HCT116 (cell line): ENCODE measurements around the gene FADD. TPM values are rescaled to one million over a fixed set of nuclear protein-coding genes. Genes with fewer than 3 reads are reported as not detected.

ENCODE experiments used
- ATAC-seq: fragments of 200-7000 bp; cut with Tn5 transposase; 2 replicates; pipeline ENCODE4 v1.9.1; 2020; ENCODE audit warnings: mild to moderate bottlenecking, moderate library complexity
- BruUV-seq: library from RNA; stranded (reverse); fragments of 400-500 nt; replicated peaks from 2 replicates; lab custom pipeline; 2021; lab: Mats Ljungman, UMichigan
- CTCF ChIA-PET: fragments of 300-600 bp; sonication (Branson Sonifier 250); formaldehyde crosslinking; loops from one replicate; lab custom pipeline; 2021; ENCODE audit warnings: antibody characterized with exemption; lab: Charles Lee
- POLR2A ChIA-PET: fragments of 300-600, 350-600 bp; sonication (Branson Sonifier 250); formaldehyde crosslinking; loops from one replicate; lab custom pipeline; 2021; ENCODE audit warnings: antibody characterized with exemption; lab: Charles Lee
- RAD21 ChIA-PET, 2 experiments: fragments of 300-600 bp; sonication (Branson Sonifier 250); formaldehyde crosslinking; loops; one replicate each; lab custom pipeline; 2023; ENCODE audit warnings: low total read pairs in 2 of 2; ENCODE audit not compliant: uncharacterized antibody in 2 of 2, unreplicated experiment in 2 of 2, low non-redundant PET in 1 of 2; lab: Charles Lee
- DNase-seq: peaks from one replicate; pipeline ENCODE4 v3.0.0-alpha.2; 2010; ENCODE audit warnings: low read depth, low spot score
- H2AFZ ChIP-seq: fragments of 200-600 bp; shearing (Covaris generic), sonication (generic); 2 replicates; pipeline ENCODE4 v1.6.1; 2017; ENCODE audit warnings: low read depth, mixed run types, mixed read lengths, antibody characterized with exemption, low read length; ENCODE audit not compliant: poor library complexity, severe bottlenecking
- H3K27ac ChIP-seq: 2 replicates; pipeline ENCODE4 v1.5.1; 2012; ENCODE audit warnings: low read depth, low read length
- H3K27me3 ChIP-seq: fragments of 200-600 bp; sonication (generic); 2 replicates; pipeline ENCODE4 v1.6.1; 2016; ENCODE audit warnings: mixed run types, low read length, mixed read lengths; ENCODE audit not compliant: insufficient read depth
- H3K36me3 ChIP-seq, 2 experiments: fragments of 200-500 bp in 1 of 2; fragments of 200-600 bp in 1 of 2; sonication (Bioruptor generic) in 1 of 2; sonication (generic) in 1 of 2; 2 replicates each; pipeline versions ENCODE4 v1.5.1 to v1.6.1; 2014 to 2016; ENCODE audit warnings: low read length in 2 of 2, inconsistent platforms in 1 of 2, mixed read lengths in 1 of 2, mixed run types in 1 of 2; ENCODE audit not compliant: insufficient read depth in 2 of 2, control insufficient read depth in 1 of 2
- H3K4me1 ChIP-seq, 2 experiments: fragments of 200-600 bp in 1 of 2; sonication (generic) in 1 of 2; 2 replicates each; pipeline versions ENCODE4 v1.5.1 to v1.6.1; 2012 to 2017; ENCODE audit warnings: low read length in 2 of 2, inconsistent platforms in 1 of 2, mild to moderate bottlenecking in 1 of 2, mixed read lengths in 1 of 2, mixed run types in 1 of 2, moderate library complexity in 1 of 2; ENCODE audit not compliant: insufficient read depth in 2 of 2, control insufficient read depth in 1 of 2
- H3K4me2 ChIP-seq: fragments of 200-600 bp; sonication (generic); 2 replicates; pipeline ENCODE4 v1.6.1; 2017; ENCODE audit warnings: mixed run types, low read length, mixed read lengths
- H3K4me3 ChIP-seq, 2 experiments: fragments of 200-600 bp in 1 of 2; sonication (generic) in 1 of 2; replicated peaks in 1 of 2; 2 replicates each; pipeline ENCODE4 v1.5.1; 2011 to 2016; ENCODE audit warnings: low read length in 2 of 2, control low read depth in 1 of 2, low read depth in 1 of 2, mild to moderate bottlenecking in 1 of 2, mixed read lengths in 1 of 2, mixed run types in 1 of 2
- H3K79me2 ChIP-seq: fragments of 200-600 bp; sonication (generic); 2 replicates; pipeline ENCODE4 v1.6.1; 2017; ENCODE audit warnings: mild to moderate bottlenecking, mixed run types, low read length, moderate library complexity, mixed read lengths; ENCODE audit not compliant: insufficient read depth
- H3K9ac ChIP-seq: fragments of 200-600 bp; sonication (generic); 2 replicates; pipeline ENCODE4 v1.6.1; 2016; ENCODE audit warnings: low read length, mixed read lengths
- H3K9me2 ChIP-seq: fragments of 200-600 bp; sonication (generic), shearing (Covaris generic); 2 replicates; pipeline ENCODE4 v1.6.1; 2017; ENCODE audit warnings: mixed run types, mild to moderate bottlenecking, moderate library complexity; ENCODE audit not compliant: insufficient read depth
- H3K9me3 ChIP-seq, 2 experiments: fragments of 200-500 bp in 1 of 2; fragments of 200-600 bp in 1 of 2; sonication (Bioruptor generic) in 1 of 2; sonication (generic) in 1 of 2; 2 replicates each; pipeline ENCODE4 v1.6.1; 2014 to 2017; ENCODE audit warnings: low read length in 2 of 2, mixed read lengths in 2 of 2, inconsistent platforms in 1 of 2, low read depth in 1 of 2, mild to moderate bottlenecking in 1 of 2, mixed run types in 1 of 2, moderate library complexity in 1 of 2; ENCODE audit not compliant: control insufficient read depth in 1 of 2, insufficient read depth in 1 of 2
- H4K20me1 ChIP-seq: fragments of 200-600 bp; sonication (generic), shearing (Covaris generic); 2 replicates; pipeline ENCODE4 v1.6.1; 2017; ENCODE audit warnings: mixed run types, mild to moderate bottlenecking, moderate library complexity; ENCODE audit not compliant: insufficient read depth
- CBX3 ChIP-seq: IDR thresholded peaks from 2 replicates; pipeline ENCODE4 v1.6.1; 2012; ENCODE audit warnings: low read depth
- CEBPB ChIP-seq: IDR thresholded peaks from 2 replicates; pipeline ENCODE4 v1.6.1; 2012; ENCODE audit warnings: low read depth
- EGR1 ChIP-seq: IDR thresholded peaks from 2 replicates; pipeline ENCODE4 v1.6.1; 2012; ENCODE audit warnings: low read depth
- ELF1 ChIP-seq: IDR thresholded peaks from 2 replicates; pipeline ENCODE4 v1.6.1; 2012; ENCODE audit warnings: low read depth, borderline replicate concordance
- EZH2phosphoT487 ChIP-seq: fragments of 200-600 bp; IDR thresholded peaks from 2 replicates; pipeline ENCODE4 v1.6.1; 2018; ENCODE audit warnings: antibody characterized with exemption, borderline replicate concordance
- JUND ChIP-seq: IDR thresholded peaks from 2 replicates; pipeline ENCODE4 v1.6.1; 2012
- POLR2A ChIP-seq: IDR thresholded peaks from 2 replicates; pipeline ENCODE4 v1.7.0; 2011; ENCODE audit warnings: borderline replicate concordance; ENCODE audit not compliant: insufficient read depth, insufficient read length; ENCODE audit errors: extremely low read depth
- RAD21 ChIP-seq: IDR thresholded peaks from 2 replicates; pipeline ENCODE4 v1.6.1; 2012; ENCODE audit warnings: low read depth, mild to moderate bottlenecking
- SIN3A ChIP-seq: IDR thresholded peaks from 2 replicates; pipeline ENCODE4 v1.6.1; 2012; ENCODE audit warnings: low read depth
- SP1 ChIP-seq: IDR thresholded peaks from 2 replicates; pipeline ENCODE4 v1.6.1; 2012; ENCODE audit warnings: low read depth
- TCF7L2 ChIP-seq: IDR thresholded peaks from 2 replicates; pipeline ENCODE4 v1.7.0; 2011; ENCODE audit warnings: borderline replicate concordance, inconsistent platforms; ENCODE audit not compliant: insufficient read depth, insufficient read length; ENCODE audit errors: extremely low read depth
- YY1 ChIP-seq: IDR thresholded peaks from 2 replicates; pipeline ENCODE4 v1.6.1; 2011; ENCODE audit warnings: low read length, low read depth, moderate library complexity, mild to moderate bottlenecking; ENCODE audit not compliant: insufficient replicate concordance; ENCODE audit errors: extremely low read depth
- ZBTB33 ChIP-seq: IDR thresholded peaks from 2 replicates; pipeline ENCODE4 v1.6.1; 2011; ENCODE audit warnings: mild to moderate bottlenecking, low read length, moderate library complexity; ENCODE audit not compliant: insufficient replicate concordance; ENCODE audit errors: extremely low read depth
- ZFX ChIP-seq: fragments of 450-650 bp; IDR thresholded peaks from 2 replicates; pipeline ENCODE4 v1.6.1; 2017
- intact Hi-C: fragments of 100-400 bp; cut with micrococcal nuclease; formaldehyde crosslinking; loops from 2 replicates; pipeline ENCODE4 v1.10.0; 2022
- total RNA-seq: library from RNA; stranded (reverse); gene quantifications from one replicate; pipeline ENCODE4 v1.2.1, GENCODE V29; 2021; ENCODE audit not compliant: unreplicated experiment
- TF ChIP-seq, protein P1 (sequence below), 3 experiments: fragments of 200-600 bp in 1 of 3; sonication (generic) in 1 of 3; IDR thresholded peaks in 2 of 3; conservative IDR thresholded peaks in 1 of 3; 2 replicates each; pipeline ENCODE4 v1.5.1; 2012 to 2017; ENCODE audit warnings: low read depth in 2 of 3, low read length in 2 of 3, antibody characterized with exemption in 1 of 3, borderline replicate concordance in 1 of 3, control low read depth in 1 of 3, mild to moderate bottlenecking in 1 of 3, mixed read lengths in 1 of 3, mixed run types in 1 of 3, moderate library complexity in 1 of 3; ENCODE audit not compliant: insufficient read depth in 1 of 3
- TF ChIP-seq, protein P2 (sequence below): IDR thresholded peaks from 2 replicates; pipeline ENCODE4 v1.6.1; 2012

Gene FADD
- total RNA-seq, 1 experiment from 2014 or later, result 26.7 TPM

DNA sequence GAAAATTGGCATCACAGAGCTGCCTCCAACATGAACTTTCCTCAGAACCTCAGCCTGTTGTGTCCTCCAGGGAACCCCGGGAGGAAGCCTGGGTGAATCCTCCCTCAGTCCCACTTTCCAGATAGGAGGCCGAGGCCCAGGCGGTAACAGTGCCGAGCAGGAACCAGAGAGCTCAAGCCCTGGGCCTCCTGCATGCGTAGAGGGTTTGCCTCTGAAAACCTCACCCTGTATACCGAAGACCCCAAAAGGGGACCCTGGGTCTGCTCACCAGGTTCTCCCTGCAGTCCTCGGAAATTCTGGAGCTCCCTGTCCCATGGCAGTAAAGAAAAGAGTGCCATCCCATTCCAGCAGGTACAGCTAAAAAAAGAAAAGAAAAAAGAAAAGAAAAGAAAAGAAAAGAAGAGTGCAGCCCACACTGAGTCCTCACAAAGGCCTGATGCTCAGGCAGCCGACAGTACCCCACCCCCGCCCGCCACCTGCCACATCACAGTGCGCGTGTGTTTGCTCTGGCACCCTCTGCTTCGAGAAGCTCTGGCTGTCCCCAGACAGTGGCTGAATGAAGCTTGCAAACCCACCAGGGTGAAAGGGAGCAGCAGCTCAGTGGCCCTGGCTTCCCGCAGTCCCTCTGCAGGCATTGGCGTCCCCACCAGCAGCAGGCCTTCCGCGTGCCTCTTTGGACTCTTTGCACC lies 28.4 kb upstream of the FADD start:
- Histone ChIP-seq H3K4me3 (no peak overlapping the region), H3K79me2 (no peaks in the 10 kb centered on the region), H3K36me3 (peaks cover 0 to 3% of the 10 kb centered on the region in 2 experiments; a peak in 1 of 4 replicates), H3K9me2 (no peaks in the 10 kb centered on the region), H3K27me3 (no peaks in the 10 kb centered on the region), H3K9ac (no peak overlapping the region), H3K27ac (no peak overlapping the region), H3K4me1 (no peaks in the 10 kb centered on the region), H3K4me2 (no peak overlapping the region), H2AFZ (no peak overlapping the region), H4K20me1 (no peaks in the 10 kb centered on the region), H3K9me3 (no peaks in the 10 kb centered on the region)
- DNase-seq (no peak), ATAC-seq (no peak)
- RAD21 ChIA-PET, result no interaction called here
- POLR2A ChIA-PET, result interaction anchor here (1.1 kb wide), 1 partner anchor 14 kb away, joined by 3 read pairs; no protein-coding TSS in a partner anchor
- no TSS peak for BruUV-seq
- TF ChIP-seq ELF1, result no peak
- no peak for TF ChIP-seq SP1
- no peak for TF ChIP-seq RAD21
- no peak for TF ChIP-seq POLR2A
- no peak for TF ChIP-seq ZBTB33
- TF ChIP-seq SIN3A, result no peak
- TF ChIP-seq, protein P1, sequence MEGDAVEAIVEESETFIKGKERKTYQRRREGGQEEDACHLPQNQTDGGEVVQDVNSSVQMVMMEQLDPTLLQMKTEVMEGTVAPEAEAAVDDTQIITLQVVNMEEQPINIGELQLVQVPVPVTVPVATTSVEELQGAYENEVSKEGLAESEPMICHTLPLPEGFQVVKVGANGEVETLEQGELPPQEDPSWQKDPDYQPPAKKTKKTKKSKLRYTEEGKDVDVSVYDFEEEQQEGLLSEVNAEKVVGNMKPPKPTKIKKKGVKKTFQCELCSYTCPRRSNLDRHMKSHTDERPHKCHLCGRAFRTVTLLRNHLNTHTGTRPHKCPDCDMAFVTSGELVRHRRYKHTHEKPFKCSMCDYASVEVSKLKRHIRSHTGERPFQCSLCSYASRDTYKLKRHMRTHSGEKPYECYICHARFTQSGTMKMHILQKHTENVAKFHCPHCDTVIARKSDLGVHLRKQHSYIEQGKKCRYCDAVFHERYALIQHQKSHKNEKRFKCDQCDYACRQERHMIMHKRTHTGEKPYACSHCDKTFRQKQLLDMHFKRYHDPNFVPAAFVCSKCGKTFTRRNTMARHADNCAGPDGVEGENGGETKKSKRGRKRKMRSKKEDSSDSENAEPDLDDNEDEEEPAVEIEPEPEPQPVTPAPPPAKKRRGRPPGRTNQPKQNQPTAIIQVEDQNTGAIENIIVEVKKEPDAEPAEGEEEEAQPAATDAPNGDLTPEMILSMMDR (IDR thresholded peaks at IDR 0.05 in 2 of 3, conservative IDR thresholded peaks at IDR 0.05 in 1 of 3; ENCODE audit: borderline replicate concordance in 1 of 3, insufficient read depth in 1 of 3, low read depth in 2 of 3, low read length in 2 of 3), result no peak
- TF ChIP-seq EGR1, result no peak
- no peak for TF ChIP-seq EZH2phosphoT487
- TF ChIP-seq TCF7L2, result no peak
- no peak for TF ChIP-seq CEBPB
- TF ChIP-seq ZFX, result no peak
- TF ChIP-seq, protein P2, sequence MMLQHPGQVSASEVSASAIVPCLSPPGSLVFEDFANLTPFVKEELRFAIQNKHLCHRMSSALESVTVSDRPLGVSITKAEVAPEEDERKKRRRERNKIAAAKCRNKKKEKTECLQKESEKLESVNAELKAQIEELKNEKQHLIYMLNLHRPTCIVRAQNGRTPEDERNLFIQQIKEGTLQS, result no peak
- TF ChIP-seq YY1, result no peak
- TF ChIP-seq JUND, result no peak
- no peak for TF ChIP-seq CBX3
- CTCF ChIA-PET, result interaction anchor here (0.6 to 1.5 kb wide), 3 partner anchors 15 to 258 kb away, joined by 3 to 4 read pairs (median 3); no protein-coding TSS in a partner anchor
- intact Hi-C loops, result no loop called here
